NOMO-1 (cell line): ENCODE measurements around the gene SMYD4.
A peak's percentile ranks its signal among the peaks of the same experiment; 100 is the strongest.
"Not testable (repeated sequence)": the region's sequence is repeated elsewhere in the genome, so short reads cannot be mapped to it uniquely, and the experiment has no call there.

Experiments used
- DNase-seq, 2 experiments: peaks; one replicate each; lab custom pipeline; 2025; ENCODE audit not compliant: unreplicated experiment in 2 of 2; lab: John Stamatoyannopoulos, UW

SMYD4 gene

GRCh38 chr17:1783834-1784611 is 45.7 kb downstream of the SMYD4 start:
- no peak for DNase-seq

GRCh38 chr17:1783271-1783670 is 46.4 kb downstream of the SMYD4 start:
- no peak for DNase-seq

GRCh38 chr17:1782171-1782567 is 47.5 kb downstream of the SMYD4 start:
- DNase-seq, result no peak

- DNase-seq, result no peak
These were observed 50.1 kb downstream of the SMYD4 start for GRCh38 chr17:1779571-1780131.

GRCh38 chr17:1776857-1777256 is 52.8 kb downstream of the SMYD4 start:
- no peak for DNase-seq

GRCh38 chr17:1776328-1776727 is 53.4 kb downstream of the SMYD4 start:
- no peak for DNase-seq

GRCh38 chr17:1774390-1775176 is 55.1 kb downstream of the SMYD4 start:
- no peak for DNase-seq

- DNase-seq, result no peak
These were observed 56.0 kb downstream of the SMYD4 start for GRCh38 chr17:1773696-1774181.

- not testable (repeated sequence) for DNase-seq
These were observed 56.6 kb downstream of the SMYD4 start for GRCh38 chr17:1773000-1773695.

GRCh38 chr17:1769822-1770477 is 59.8 kb downstream of the SMYD4 start:
- DNase-seq, result no peak

GRCh38 chr17:1767358-1767757 is 62.3 kb downstream of the SMYD4 start:
- DNase-seq, result no peak

- no peak for DNase-seq
These were observed 63.1 kb downstream of the SMYD4 start for GRCh38 chr17:1766382-1767135.

GRCh38 chr17:1765576-1765975 is 64.1 kb downstream of the SMYD4 start:
- DNase-seq, result no peak

GRCh38 chr17:1764705-1765104 is 65.0 kb downstream of the SMYD4 start:
- DNase-seq, result not testable (repeated sequence)

- peak; percentile 59 to 73 for DNase-seq
These were observed 65.4 kb downstream of the SMYD4 start for GRCh38 chr17:1764284-1764683.

GRCh38 chr17:1762901-1763898 is 66.5 kb downstream of the SMYD4 start:
- peak in 1 of 2 experiments; percentile 18 for DNase-seq

- no peak for DNase-seq
These were observed 67.3 kb downstream of the SMYD4 start for GRCh38 chr17:1762233-1762900.

GRCh38 chr17:1759529-1759928 is 70.2 kb downstream of the SMYD4 start:
- DNase-seq, result no peak
